PC-3 (cell line): ENCODE measurements around the gene KRTAP4-5. TPM values are rescaled to one million over a fixed set of nuclear protein-coding genes. Genes with fewer than 3 reads are reported as not detected.
"Not testable (repeated sequence)": the region's sequence is repeated elsewhere in the genome, so short reads cannot be mapped to it uniquely, and the experiment has no call there.

ENCODE experiments used
- ATAC-seq: fragments of 200-7000 bp; cut with Tn5 transposase; 2 replicates; pipeline ENCODE4 v1.9.1; 2020; ENCODE audit warnings: mild to moderate bottlenecking, moderate library complexity
- BruUV-seq: library from RNA; stranded (reverse); fragments of 400-500 nt; replicated peaks from 2 replicates; lab custom pipeline; 2021; lab: Mats Ljungman, UMichigan
- CTCF ChIA-PET: fragments of 300-600 bp; sonication (Branson Sonifier 250); formaldehyde crosslinking; loops from one replicate; lab custom pipeline; 2022; ENCODE audit warnings: antibody characterized with exemption; lab: Charles Lee
- POLR2A ChIA-PET: fragments of 300-600 bp; sonication (Branson Sonifier 250); formaldehyde crosslinking; loops from one replicate; lab custom pipeline; 2022; ENCODE audit warnings: antibody characterized with exemption; ENCODE audit not compliant: unreplicated experiment; lab: Charles Lee
- DNase-seq: peaks from one replicate; pipeline ENCODE4 v3.0.0-alpha.2; 2015
- H2AFZ ChIP-seq: fragments of 300-600 bp; sonication (generic); 2 replicates; pipeline ENCODE4 v1.6.0; 2016; ENCODE audit warnings: antibody characterized with exemption, low read length
- H3F3A ChIP-seq: fragments of 300-600 bp; sonication (generic); one replicate; pipeline ENCODE4 v1.6.0; 2017; ENCODE audit warnings: antibody characterized with exemption, low read length, control low read depth, mild to moderate bottlenecking; ENCODE audit not compliant: unreplicated experiment
- H3K27ac ChIP-seq: fragments of 300-600 bp; sonication (generic); 2 replicates; pipeline ENCODE4 v1.5.1; 2016; ENCODE audit warnings: mild to moderate bottlenecking, low read length
- H3K27me3 ChIP-seq: fragments of 300-600 bp; sonication (generic); 2 replicates; pipeline ENCODE4 v1.6.1; 2016; ENCODE audit warnings: low read length, mixed read lengths
- H3K36me3 ChIP-seq: fragments of 300-600 bp; sonication (generic); 2 replicates; pipeline ENCODE4 v1.6.1; 2016; ENCODE audit warnings: low read depth, mixed run types, low read length, mixed read lengths
- H3K4me1 ChIP-seq: fragments of 300-600 bp; sonication (generic); 2 replicates; pipeline ENCODE4 v1.5.1; 2016; ENCODE audit warnings: low read length; ENCODE audit not compliant: insufficient read depth
- H3K4me2 ChIP-seq: fragments of 300-600 bp; sonication (generic); 2 replicates; pipeline ENCODE4 v1.6.0; 2016; ENCODE audit warnings: low read length
- H3K4me3 ChIP-seq: fragments of 300-600 bp; sonication (generic); 2 replicates; pipeline ENCODE4 v1.5.1; 2016; ENCODE audit warnings: mild to moderate bottlenecking, low read length, mixed read lengths
- H3K79me2 ChIP-seq: fragments of 300-600 bp; sonication (generic); 2 replicates; pipeline ENCODE4 v1.6.1; 2017; ENCODE audit warnings: low read length, mixed read lengths
- H3K9ac ChIP-seq: fragments of 300-600 bp; sonication (generic); 2 replicates; pipeline ENCODE4 v1.6.0; 2016; ENCODE audit warnings: mild to moderate bottlenecking, low read length
- H3K9me2 ChIP-seq: fragments of 300-600 bp; sonication (generic); replicated peaks from 2 replicates; pipeline ENCODE4 v1.6.1; 2016; ENCODE audit warnings: mixed run types, low read length, mixed read lengths
- H3K9me3 ChIP-seq: fragments of 300-600 bp; sonication (generic); 2 replicates; pipeline ENCODE4 v1.6.1; 2016; ENCODE audit warnings: low read length, mixed read lengths
- H4K20me1 ChIP-seq: fragments of 300-600 bp; sonication (generic); 2 replicates; pipeline ENCODE4 v1.6.1; 2016; ENCODE audit warnings: low read length, mixed read lengths
- EZH2 ChIP-seq: fragments of 300-600 bp; sonication (generic); IDR thresholded peaks from one replicate; pipeline ENCODE4 v1.6.1; 2017; ENCODE audit warnings: antibody characterized with exemption, mild to moderate bottlenecking, low read length; ENCODE audit not compliant: unreplicated experiment
- EZH2phosphoT487 ChIP-seq: fragments of 300-600 bp; sonication (generic); IDR thresholded peaks from 2 replicates; pipeline ENCODE4 v1.6.1; 2018; ENCODE audit warnings: mild to moderate bottlenecking, antibody characterized with exemption, low read length, borderline replicate concordance
- intact Hi-C: fragments of 100-400 bp; cut with micrococcal nuclease; formaldehyde crosslinking; loops from 2 replicates; pipeline ENCODE4 v1.9.0; 2023
- total RNA-seq: library from RNA; depleted of rRNA; stranded (reverse); fragments of >200 nt; gene quantifications from 2 replicates; pipeline ENCODE4 v1.2.3, GENCODE V29; 2014
- TF ChIP-seq, protein P1 (sequence below): fragments of 300-600 bp; sonication (generic); conservative IDR thresholded peaks from 2 replicates; pipeline ENCODE4 v1.5.1; 2017; ENCODE audit warnings: antibody characterized with exemption, low read depth, mild to moderate bottlenecking, low read length

The KRTAP4-5 gene
- total RNA-seq, 1 experiment from 2014 or later = not detected

DNA sequence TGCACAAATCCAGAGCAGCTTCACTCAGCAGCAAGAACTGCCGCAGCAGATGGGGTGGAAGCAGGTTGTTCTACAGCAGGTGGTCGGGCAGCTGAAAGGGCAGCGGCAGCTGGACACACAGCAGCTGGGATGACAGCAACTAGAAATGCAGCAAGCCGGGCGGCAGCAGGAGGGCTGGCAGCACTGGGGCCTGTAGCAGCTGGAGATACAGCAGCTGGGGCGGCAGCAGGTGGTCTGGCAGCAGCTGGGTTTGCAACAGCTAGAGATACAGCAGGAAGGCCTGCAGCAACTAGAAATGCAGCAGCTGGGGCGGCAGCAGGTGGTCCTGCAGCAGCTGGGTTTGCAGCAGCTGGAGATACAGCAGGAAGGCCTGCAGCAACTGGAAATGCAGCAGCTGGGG is 17.9 kb upstream of the KRTAP4-5 start:
- H3K27me3 ChIP-seq = no peaks in the 10 kb centered on the region
- intact Hi-C loops = no loop called here
- no peaks in the 10 kb centered on the region for H3K9me2 ChIP-seq
- H3K4me3 ChIP-seq = no peak overlapping the region
- CTCF ChIA-PET = no interaction called here
- TF ChIP-seq, protein P1, sequence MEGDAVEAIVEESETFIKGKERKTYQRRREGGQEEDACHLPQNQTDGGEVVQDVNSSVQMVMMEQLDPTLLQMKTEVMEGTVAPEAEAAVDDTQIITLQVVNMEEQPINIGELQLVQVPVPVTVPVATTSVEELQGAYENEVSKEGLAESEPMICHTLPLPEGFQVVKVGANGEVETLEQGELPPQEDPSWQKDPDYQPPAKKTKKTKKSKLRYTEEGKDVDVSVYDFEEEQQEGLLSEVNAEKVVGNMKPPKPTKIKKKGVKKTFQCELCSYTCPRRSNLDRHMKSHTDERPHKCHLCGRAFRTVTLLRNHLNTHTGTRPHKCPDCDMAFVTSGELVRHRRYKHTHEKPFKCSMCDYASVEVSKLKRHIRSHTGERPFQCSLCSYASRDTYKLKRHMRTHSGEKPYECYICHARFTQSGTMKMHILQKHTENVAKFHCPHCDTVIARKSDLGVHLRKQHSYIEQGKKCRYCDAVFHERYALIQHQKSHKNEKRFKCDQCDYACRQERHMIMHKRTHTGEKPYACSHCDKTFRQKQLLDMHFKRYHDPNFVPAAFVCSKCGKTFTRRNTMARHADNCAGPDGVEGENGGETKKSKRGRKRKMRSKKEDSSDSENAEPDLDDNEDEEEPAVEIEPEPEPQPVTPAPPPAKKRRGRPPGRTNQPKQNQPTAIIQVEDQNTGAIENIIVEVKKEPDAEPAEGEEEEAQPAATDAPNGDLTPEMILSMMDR = no peak
- TF ChIP-seq EZH2phosphoT487 (no peak), EZH2 (no peak)
- H3K9me3 ChIP-seq = no peaks in the 10 kb centered on the region
- DNase-seq (no peak), ATAC-seq (no peak)
- POLR2A ChIA-PET = no interaction called here
- no peak overlapping the region for H3K4me2 ChIP-seq
- H3F3A ChIP-seq = no peaks in the 10 kb centered on the region
- H4K20me1 ChIP-seq = no peaks in the 10 kb centered on the region
- BruUV-seq = no TSS peak
- H3K9ac ChIP-seq = no peak overlapping the region
- no peaks in the 10 kb centered on the region for H3K79me2 ChIP-seq
- H3K4me1 ChIP-seq = peaks cover 9% of the 10 kb centered on the region
- no peak overlapping the region for H2AFZ ChIP-seq
- no peaks in the 10 kb centered on the region for H3K36me3 ChIP-seq
- H3K27ac ChIP-seq = no peak overlapping the region

DNA sequence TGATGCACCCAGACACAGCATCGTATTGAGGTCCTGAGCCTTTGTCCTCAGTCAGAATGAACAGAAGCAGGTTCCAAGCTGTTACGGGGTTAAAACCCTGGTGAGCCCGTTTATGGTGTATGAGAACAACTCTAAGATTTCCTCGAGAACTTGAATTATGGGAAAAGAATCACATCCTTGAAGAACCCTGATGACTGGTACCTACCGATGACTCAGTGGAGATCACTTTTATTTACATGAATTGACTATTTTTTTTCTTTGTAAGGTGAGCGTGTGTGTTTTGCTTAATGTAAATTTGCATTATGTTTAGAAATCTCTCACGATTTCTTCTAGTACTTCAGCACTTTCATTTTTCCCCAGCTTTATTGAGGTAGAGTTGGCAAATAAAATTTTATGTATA is 14.2 kb upstream of the KRTAP4-5 start:
- H3K4me1 ChIP-seq = peaks cover 9% of the 10 kb centered on the region
- H3K4me3 ChIP-seq = no peak overlapping the region
- no peaks in the 10 kb centered on the region for H4K20me1 ChIP-seq
- no peaks in the 10 kb centered on the region for H3K27me3 ChIP-seq
- peak overlapping the region; percentile 56 for H3K4me2 ChIP-seq
- no peak overlapping the region for H3K9ac ChIP-seq
- H3K27ac ChIP-seq = no peak overlapping the region
- peak overlapping the region; percentile 28; the same call in 1 of the 2 replicates for H2AFZ ChIP-seq
- H3K79me2 ChIP-seq = no peaks in the 10 kb centered on the region
- H3K9me2 ChIP-seq = no peaks in the 10 kb centered on the region
- CTCF ChIA-PET = no interaction called here
- no TSS peak for BruUV-seq
- no peaks in the 10 kb centered on the region for H3K36me3 ChIP-seq
- no peaks in the 10 kb centered on the region for H3F3A ChIP-seq
- POLR2A ChIA-PET = no interaction called here
- peak; percentile 56 for DNase-seq
- intact Hi-C loops = no loop called here
- ATAC-seq = peak; percentile 51; the same call in 1 of the 2 replicates
- H3K9me3 ChIP-seq = no peaks in the 10 kb centered on the region
- TF ChIP-seq EZH2 (no peak), EZH2phosphoT487 (no peak)
- TF ChIP-seq, protein P1 = no peak

DNA sequence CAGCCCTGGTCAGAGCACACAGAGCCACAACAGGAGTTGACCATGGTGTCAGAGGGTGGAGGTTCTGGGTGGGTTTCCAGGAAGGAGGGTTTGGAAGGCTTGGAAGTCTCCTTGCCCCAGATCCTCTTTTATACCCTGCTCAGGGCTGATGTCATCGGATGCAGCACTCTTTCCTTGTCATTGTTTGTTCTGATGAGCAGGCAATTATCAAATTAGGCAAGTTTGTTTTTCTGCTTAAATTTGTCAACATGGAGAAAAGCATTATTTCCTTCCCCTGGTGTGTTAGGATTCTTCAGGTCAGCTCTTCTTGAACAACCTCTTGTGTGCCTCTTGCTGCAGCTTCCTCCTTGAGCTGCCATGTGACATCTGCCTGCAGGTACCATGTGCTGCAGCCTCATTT is 11.0 kb upstream of the KRTAP4-5 start, which contains the start of gene KRTAP4-4:
KRTAP4-4 (minus strand) TSS at position 101 of the 400 bp plus-strand sequence; CDS start at position 44, 57 bp downstream.
- no peak within 1 kb of the TSS for H3K27ac ChIP-seq
- no TSS peak for BruUV-seq
- H3K36me3 ChIP-seq = no peaks in the 10 kb centered on the region
- ATAC-seq = no peak
- intact Hi-C loops = no loop called here
- H2AFZ ChIP-seq = no peak within 1 kb of the TSS
- DNase-seq = no peak
- H3K79me2 ChIP-seq = no peaks in the 10 kb centered on the region
- H3F3A ChIP-seq = no peaks in the 10 kb centered on the region
- ChIA-PET CTCF (no interaction called here), POLR2A (no interaction called here)
- no peak within 1 kb of the TSS for H3K4me3 ChIP-seq
- H4K20me1 ChIP-seq = no peaks in the 10 kb centered on the region
- H3K9ac ChIP-seq = no peak within 1 kb of the TSS
- TF ChIP-seq EZH2 = no peak
- no peak for TF ChIP-seq EZH2phosphoT487
- TF ChIP-seq, protein P1 = no peak
- H3K9me3 ChIP-seq = no peaks in the 10 kb centered on the region
- no peak within 1 kb of the TSS for H3K4me2 ChIP-seq
- peaks cover 9% of the 10 kb centered on the region for H3K4me1 ChIP-seq
- no peaks in the 10 kb centered on the region for H3K27me3 ChIP-seq
- H3K9me2 ChIP-seq = no peaks in the 10 kb centered on the region

DNA sequence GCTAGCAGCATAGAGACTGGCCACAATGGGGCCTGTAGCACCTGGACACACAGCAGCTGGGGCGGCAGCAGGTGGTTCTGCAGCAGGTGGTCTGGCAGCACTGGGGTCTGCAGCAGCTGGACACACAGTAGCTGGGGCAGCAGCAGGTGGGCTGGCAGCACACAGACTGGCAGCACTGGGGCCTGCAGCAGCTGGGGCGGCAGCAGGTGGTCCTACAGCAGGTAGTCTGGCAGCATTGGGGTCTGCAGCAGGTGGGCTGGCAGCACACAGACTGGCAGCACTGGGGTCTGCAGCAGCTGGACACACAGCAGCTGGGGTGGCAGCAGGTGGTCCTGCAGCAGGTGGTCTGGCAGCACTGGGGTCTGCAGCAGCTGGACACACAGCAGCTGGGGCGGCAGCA is 10.6 kb upstream of the KRTAP4-5 start:
- H3K9ac ChIP-seq, H3K27me3 ChIP-seq, H4K20me1 ChIP-seq, H3F3A ChIP-seq, intact Hi-C loops, ATAC-seq, CTCF ChIA-PET, H3K4me1 ChIP-seq, H2AFZ ChIP-seq, H3K36me3 ChIP-seq, H3K27ac ChIP-seq, DNase-seq, H3K4me3 ChIP-seq, POLR2A ChIA-PET, BruUV-seq, H3K79me2 ChIP-seq, H3K9me3 ChIP-seq, H3K9me2 ChIP-seq, H3K4me2 ChIP-seq: not testable (repeated sequence)
